CD14-positive monocyte (primary cell): ENCODE measurements around the gene SHLD1. TPM values are rescaled to one million over a fixed set of nuclear protein-coding genes. Genes with fewer than 3 reads are reported as not detected.

Experiments
- DNase-seq, 3 donors: peaks; one replicate each; pipeline ENCODE4 v3.0.0-alpha.2; 2011 to 2022
- H2AFZ ChIP-seq: 2 replicates; pipeline ENCODE4 v1.6.0; 2012; ENCODE audit warnings: mild to moderate bottlenecking, low read depth, low read length, inconsistent platforms; ENCODE audit not compliant: insufficient read depth, poor library complexity, severe bottlenecking
- H3K27ac ChIP-seq, 2 donors: 1 replicate in 1 of 2; 2 replicates in 1 of 2; pipeline ENCODE4 v1.5.1; 2012 to 2013; ENCODE audit warnings: low read length in 2 of 2, control low read depth in 1 of 2, inconsistent platforms in 1 of 2, low read depth in 1 of 2, mild to moderate bottlenecking in 1 of 2
- H3K27me3 ChIP-seq, 2 donors: one replicate each; pipeline versions ENCODE4 v1.6.0 to v1.6.1; 2011 to 2013; ENCODE audit warnings: low read length in 2 of 2; ENCODE audit not compliant: control insufficient read depth in 2 of 2, insufficient read depth in 2 of 2
- H3K36me3 ChIP-seq, 2 donors: replicated peaks in 1 of 2; 1 replicate in 1 of 2; 2 replicates in 1 of 2; pipeline versions ENCODE4 v1.5.1 to v1.6.1; 2012 to 2013; ENCODE audit warnings: low read length in 2 of 2, control low read depth in 1 of 2, inconsistent platforms in 1 of 2, mild to moderate bottlenecking in 1 of 2; ENCODE audit not compliant: insufficient read depth in 2 of 2, control insufficient read depth in 1 of 2
- H3K4me1 ChIP-seq, 2 donors: 1 replicate in 1 of 2; 2 replicates in 1 of 2; pipeline versions ENCODE4 v1.5.1 to v1.6.1; 2012 to 2013; ENCODE audit warnings: low read length in 2 of 2, control low read depth in 1 of 2, inconsistent platforms in 1 of 2, mild to moderate bottlenecking in 1 of 2, moderate library complexity in 1 of 2; ENCODE audit not compliant: insufficient read depth in 2 of 2, control insufficient read depth in 1 of 2
- H3K4me2 ChIP-seq: replicated peaks from 2 replicates; pipeline ENCODE3; 2012; ENCODE audit warnings: low read length, moderate library complexity, mild to moderate bottlenecking; ENCODE audit not compliant: poor library complexity, severe bottlenecking; ENCODE audit errors: extremely low read depth
- H3K4me3 ChIP-seq, 3 experiments: fragments of 200-600 bp in 1 of 3; sonication (generic) in 1 of 3; replicated peaks in 1 of 3; 1 replicate in 2 of 3; 2 replicates in 1 of 3; pipeline ENCODE4 v1.5.1; 2011 to 2013; ENCODE audit warnings: low read length in 3 of 3, mild to moderate bottlenecking in 3 of 3, control low read depth in 2 of 3, low read depth in 2 of 3, inconsistent platforms in 1 of 3, moderate library complexity in 1 of 3
- H3K79me2 ChIP-seq: 2 replicates; pipeline ENCODE4 v1.6.0; 2012; ENCODE audit warnings: mild to moderate bottlenecking, control low read depth, inconsistent platforms, low read length, moderate library complexity; ENCODE audit not compliant: insufficient read depth
- H3K9ac ChIP-seq: 2 replicates; pipeline ENCODE4 v1.6.0; 2017; ENCODE audit warnings: low read length, mild to moderate bottlenecking; ENCODE audit not compliant: insufficient read depth, poor library complexity, severe bottlenecking
- H3K9me3 ChIP-seq, 2 donors: replicated peaks in 1 of 2; 1 replicate in 1 of 2; 2 replicates in 1 of 2; pipeline versions ENCODE4 v1.5.1 to v1.6.1; 2012 to 2013; ENCODE audit warnings: low read length in 2 of 2, control low read depth in 1 of 2; ENCODE audit not compliant: control insufficient read depth in 1 of 2, insufficient read depth in 1 of 2
- H4K20me1 ChIP-seq: 2 replicates; pipeline ENCODE4 v1.6.0; 2012; ENCODE audit warnings: mild to moderate bottlenecking, low read length, control low read depth, moderate library complexity; ENCODE audit not compliant: insufficient read depth
- H3K27ac Mint-ChIP-seq, 7 donors: one replicate each; pipeline ENCODE4 v1.8.0; 2020; ENCODE audit warnings: mild to moderate bottlenecking in 7 of 7, mixed read lengths in 7 of 7, moderate library complexity in 6 of 7, inconsistent platforms in 2 of 7
- H3K27me3 Mint-ChIP-seq, 3 donors: one replicate each; pipeline ENCODE4 v1.8.0; 2021 to 2022; ENCODE audit warnings: low read depth in 3 of 3, mild to moderate bottlenecking in 3 of 3, mixed read lengths in 3 of 3, moderate library complexity in 3 of 3, inconsistent platforms in 1 of 3
- H3K36me3 Mint-ChIP-seq, 2 donors: one replicate each; pipeline ENCODE4 v1.8.0; 2020; ENCODE audit warnings: mixed read lengths in 2 of 2, inconsistent platforms in 1 of 2, mild to moderate bottlenecking in 1 of 2
- H3K4me1 Mint-ChIP-seq: one replicate; pipeline ENCODE4 v1.8.0; 2020; ENCODE audit warnings: mild to moderate bottlenecking, mixed read lengths
- H3K4me3 Mint-ChIP-seq, 2 donors: one replicate each; pipeline ENCODE4 v1.8.0; 2020; ENCODE audit warnings: mild to moderate bottlenecking in 2 of 2, mixed read lengths in 2 of 2, moderate library complexity in 1 of 2
- H3K9me3 Mint-ChIP-seq, 7 donors: one replicate each; pipeline ENCODE4 v1.8.0; 2020 to 2022; ENCODE audit warnings: mixed read lengths in 7 of 7, mild to moderate bottlenecking in 6 of 7, moderate library complexity in 6 of 7, inconsistent platforms in 2 of 7
- CTCF ChIP-seq: fragments of 200-600 bp; IDR thresholded peaks from one replicate; pipeline ENCODE4 v1.8.0; 2022; ENCODE audit warnings: antibody characterized with exemption, mild to moderate bottlenecking
- WGBS: methylation state at CpG from one replicate; pipeline ENCODE4 v1.1.5; 2013; ENCODE audit warnings: missing lambda C conversion rate; ENCODE audit not compliant: insufficient coverage; 5-methylcytosine and 5-hydroxymethylcytosine counted together
- intact Hi-C, 2 donors: fragments of 100-400 bp; cut with micrococcal nuclease; formaldehyde crosslinking; loops; one replicate each; pipeline versions ENCODE4 v1.15.0 to v1.15.1; 2023
- polyA plus RNA-seq, 3 donors: library from polyadenylated mRNA; depleted of rRNA in 1 of 3; unstranded in 2 of 3; stranded (reverse) in 1 of 3; fragments of 300-500 nt in 2 of 3; fragments of >200 nt in 1 of 3; fragmentation: Illumina TruSeq in 2 of 3; gene quantifications; 1 replicate in 2 of 3; 2 replicates in 1 of 3; pipeline ENCODE4 v1.2.3, GENCODE V29; 2012 to 2021

The SHLD1 gene
- polyA plus RNA-seq, 3 donors = 8.3 to 12.7 (median 11.5) TPM

GRCh38 chr20:5808901-5809300 lies 58.7 kb downstream of the SHLD1 start:
- H3K36me3 ChIP-seq = peaks cover 0 to 11% of the 10 kb centered on the region in 2 donors
- Mint-ChIP-seq H3K27ac (no peak overlapping the region), H3K9me3 (no peaks in the 10 kb centered on the region), H3K4me3 (no peak overlapping the region), H3K27me3 (no peaks in the 10 kb centered on the region), H3K36me3 (peaks cover 5 to 16% of the 10 kb centered on the region in 2 donors), H3K4me1 (peaks cover 8% of the 10 kb centered on the region)
- H3K9ac ChIP-seq = no peak overlapping the region
- WGBS = 100% methylated on average over 1 of the region's 2 CpGs
- no peaks in the 10 kb centered on the region for H4K20me1 ChIP-seq
- no peak overlapping the region for H2AFZ ChIP-seq
- H3K9me3 ChIP-seq = no peaks in the 10 kb centered on the region
- no peaks in the 10 kb centered on the region for H3K27me3 ChIP-seq
- H3K79me2 ChIP-seq = no peaks in the 10 kb centered on the region
- H3K4me2 ChIP-seq = no peak overlapping the region
- H3K27ac ChIP-seq = no peak overlapping the region
- no peak for TF ChIP-seq CTCF
- no peak overlapping the region for H3K4me3 ChIP-seq
- no peak for DNase-seq
- intact Hi-C loops = no loop called here
- H3K4me1 ChIP-seq = no peaks in the 10 kb centered on the region

- no peak overlapping the region for H3K9ac ChIP-seq
- WGBS = 100% methylated on average over 2 of the region's 5 CpGs
- no peak for TF ChIP-seq CTCF
- H3K79me2 ChIP-seq = no peaks in the 10 kb centered on the region
- peak overlapping the region in 1 of 7 donors; percentile 47 for H3K27ac Mint-ChIP-seq
- H3K36me3 Mint-ChIP-seq = peaks cover 5 to 16% of the 10 kb centered on the region in 2 donors
- H3K27ac ChIP-seq = no peak overlapping the region
- H3K4me1 ChIP-seq = no peaks in the 10 kb centered on the region
- no peak overlapping the region for H3K4me3 Mint-ChIP-seq
- H3K27me3 ChIP-seq = no peaks in the 10 kb centered on the region
- peaks cover 6% of the 10 kb centered on the region for H3K4me1 Mint-ChIP-seq
- H3K4me2 ChIP-seq = no peak overlapping the region
- peaks cover 0 to 11% of the 10 kb centered on the region in 2 donors for H3K36me3 ChIP-seq
- H3K4me3 ChIP-seq = no peak overlapping the region
- no peaks in the 10 kb centered on the region for H4K20me1 ChIP-seq
- no peak overlapping the region for H2AFZ ChIP-seq
- H3K9me3 Mint-ChIP-seq = no peaks in the 10 kb centered on the region
- intact Hi-C loops = no loop called here
- H3K9me3 ChIP-seq = no peaks in the 10 kb centered on the region
- no peak for DNase-seq
- H3K27me3 Mint-ChIP-seq = no peaks in the 10 kb centered on the region
Observed at GRCh38 chr20:5809495-5809894, 59.3 kb downstream of the SHLD1 start.
